GM23248 (cell line): ENCODE results near the gene WARS2.

Source experiments
- EZH2 ChIP-seq: fragments of 200-600 bp; sonication (generic); IDR thresholded peaks from 2 replicates; pipeline ENCODE4 v1.6.1; 2018; ENCODE audit warnings: antibody characterized with exemption, mild to moderate bottlenecking; ENCODE audit not compliant: insufficient read depth, poor library complexity, severe bottlenecking
- EZH2phosphoT487 ChIP-seq: fragments of 200-600 bp; sonication (generic); IDR thresholded peaks from 2 replicates; pipeline ENCODE4 v1.6.1; 2018; ENCODE audit warnings: antibody characterized with exemption, moderate library complexity, mild to moderate bottlenecking, low read depth; ENCODE audit not compliant: insufficient read depth

DNA sequence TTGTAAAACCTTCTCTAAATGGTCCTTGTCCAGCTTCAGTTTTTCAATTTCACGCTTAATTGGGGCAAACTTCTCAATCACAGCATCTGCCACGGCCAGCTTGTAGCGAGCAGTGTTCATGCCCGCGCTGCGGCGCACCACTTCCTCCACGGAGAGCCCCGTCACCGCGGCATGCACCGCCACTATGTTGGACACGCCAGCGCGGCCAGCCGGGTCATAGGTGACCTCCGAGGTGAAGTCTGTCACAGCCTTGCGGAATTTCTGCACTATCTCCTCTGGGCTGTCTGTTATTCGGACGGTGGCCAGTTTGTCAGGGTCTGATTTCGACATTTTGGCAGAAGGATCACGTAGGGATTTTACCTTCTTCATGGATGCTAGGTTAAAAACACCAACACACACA lies 107.5 kb downstream of the WARS2 start:
- TF ChIP-seq EZH2 (no peak), EZH2phosphoT487 (no peak)
